Activated T-helper 1 cell treated with anti-CD3 and anti-CD28 coated beads, Interleukin-2, amount 50 U/mL, for 16 hours (primary cell): ENCODE data around the gene CCDC148.

Experiments
- DNase-seq, 2 donors: peaks; one replicate each; pipeline ENCODE4 v3.0.0-alpha.2; 2020; ENCODE audit warnings: low read depth in 1 of 2, low spot score in 1 of 2

The CCDC148 gene

DNA sequence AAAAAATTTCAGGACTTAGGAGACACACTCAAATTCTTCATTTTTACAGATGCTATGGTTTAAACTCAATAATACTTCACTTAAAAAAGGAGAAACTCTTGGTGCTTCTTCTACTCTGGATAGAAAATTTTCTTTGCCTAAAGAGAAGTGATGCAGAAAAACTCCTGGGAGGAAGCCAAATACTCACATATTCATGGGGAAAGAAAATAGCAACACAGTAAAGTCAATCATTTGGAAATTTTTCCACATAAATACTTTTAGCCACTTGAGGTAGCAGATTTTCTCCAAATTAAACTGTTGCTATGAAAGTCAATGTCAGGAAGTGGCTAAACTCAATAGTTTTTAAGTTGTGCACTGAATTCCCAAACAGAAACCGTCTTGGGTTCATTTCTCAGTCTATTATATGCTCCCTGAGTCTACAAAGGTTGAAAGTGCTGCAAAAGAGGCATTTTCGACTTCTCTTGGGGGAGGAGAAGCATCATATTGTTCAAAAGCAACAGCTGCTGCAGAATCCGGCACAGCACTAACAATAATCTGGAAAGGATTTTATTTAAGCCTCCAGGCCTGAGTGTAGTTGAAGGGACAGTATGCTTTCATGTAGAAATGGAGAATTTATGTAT, 273.8 kb downstream of the CCDC148 start:
- no peak for DNase-seq

- DNase-seq: no peak
These were observed 275.4 kb downstream of the CCDC148 start for GRCh38 chr2:158181171-158181570.

DNA sequence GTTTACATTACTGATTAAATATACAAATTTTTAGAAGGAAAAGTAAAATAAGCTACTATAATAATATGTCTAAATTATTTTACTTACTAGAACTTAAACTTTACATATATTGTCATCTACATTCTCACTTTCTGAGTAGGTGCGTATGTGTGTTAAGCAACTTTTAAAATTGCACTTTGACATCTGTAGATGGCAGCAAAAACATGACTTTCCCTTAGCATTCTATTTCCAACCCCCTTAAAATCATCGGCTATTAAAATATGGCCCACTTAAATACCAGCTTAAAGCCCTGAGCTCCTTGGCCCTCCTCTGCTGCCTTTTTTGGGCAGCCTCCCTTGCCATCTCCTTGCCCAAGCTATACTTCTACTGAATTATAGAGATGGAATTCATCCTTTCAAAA, 276.9 kb downstream of the CCDC148 start:
- DNase-seq: no peak

GRCh38 chr2:158178646-158179045, 277.9 kb downstream of the CCDC148 start:
- DNase-seq: no peak

DNA sequence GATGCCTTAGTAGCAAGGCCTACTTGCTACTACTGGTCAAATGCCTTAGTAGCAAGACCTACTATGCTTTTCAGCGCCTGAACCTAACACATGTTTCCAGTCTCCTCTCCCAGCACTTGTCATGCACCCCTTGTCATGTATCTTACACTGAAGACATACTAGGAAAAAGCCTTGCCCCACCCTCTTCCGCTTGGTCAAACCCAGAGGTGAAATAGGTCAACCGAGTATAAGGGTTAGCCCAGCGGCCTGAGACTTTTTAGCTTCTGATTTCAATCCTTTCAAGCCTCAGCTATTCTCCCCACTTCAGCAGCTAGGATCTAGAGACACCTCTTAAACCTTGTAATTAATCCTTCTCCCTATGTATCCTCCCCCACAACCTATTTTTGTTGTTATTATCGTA, 281.6 kb downstream of the CCDC148 start:
- no peak for DNase-seq

GRCh38 chr2:158174495-158174894, 282.1 kb downstream of the CCDC148 start:
- DNase-seq: no peak

DNA sequence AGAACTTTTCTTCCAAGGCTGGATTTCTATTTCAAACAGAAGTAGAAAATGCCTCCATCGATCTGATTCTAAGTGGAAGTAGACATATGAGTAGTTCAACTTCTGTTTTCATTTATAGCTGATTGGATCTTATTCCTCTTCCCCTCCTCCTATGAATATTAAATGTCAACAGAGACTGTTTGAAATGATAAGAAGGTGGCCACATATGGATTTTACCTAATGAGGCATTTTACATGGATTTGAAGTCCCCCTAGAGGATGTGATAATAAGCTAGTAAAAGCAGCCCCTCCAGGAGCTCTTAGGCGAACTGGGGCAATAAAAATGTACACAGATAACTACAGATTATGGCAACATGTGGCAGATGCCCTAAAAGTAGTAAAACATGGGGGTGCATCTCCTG, 283.8 kb downstream of the CCDC148 start:
- DNase-seq: no peak

- no peak for DNase-seq
These were observed 302.0 kb downstream of the CCDC148 start for GRCh38 chr2:158154596-158154995.

DNA sequence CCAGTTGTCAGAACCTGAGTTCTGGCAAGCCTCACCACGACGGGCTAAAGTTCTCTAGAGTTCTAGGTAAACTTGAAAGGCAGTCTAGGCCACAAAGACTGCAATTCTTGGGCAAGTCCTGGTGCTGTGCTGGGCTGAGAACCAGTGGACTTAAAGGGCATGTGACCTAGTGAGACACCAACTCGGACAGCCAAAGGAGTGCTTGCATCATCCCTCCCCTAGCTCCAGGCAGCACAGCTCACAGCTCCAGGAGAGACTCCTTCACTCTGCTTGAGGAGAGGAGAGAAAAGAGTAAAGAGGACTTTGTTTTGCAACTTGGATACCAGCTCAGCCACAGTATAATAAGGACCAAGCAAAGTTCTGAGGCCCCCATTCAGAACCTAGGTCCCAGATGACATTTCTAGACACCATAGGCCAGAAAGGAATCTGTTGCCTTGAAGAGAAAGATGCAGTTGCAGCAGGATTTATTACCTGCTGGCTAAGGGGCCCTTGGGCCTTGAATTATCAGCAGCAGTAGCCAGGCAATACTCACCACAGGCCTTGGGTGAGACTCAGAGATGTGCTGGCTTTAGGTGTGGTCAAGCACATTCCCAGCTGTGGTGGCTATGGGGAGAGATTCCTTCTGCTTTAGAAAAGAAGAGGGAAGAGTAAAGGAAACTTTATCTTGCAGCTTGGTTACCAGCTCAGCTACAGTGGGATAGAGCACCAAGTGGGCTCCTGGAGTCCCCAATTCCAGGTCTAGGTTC, 303.1 kb downstream of the CCDC148 start:
- DNase-seq: no peak

DNA sequence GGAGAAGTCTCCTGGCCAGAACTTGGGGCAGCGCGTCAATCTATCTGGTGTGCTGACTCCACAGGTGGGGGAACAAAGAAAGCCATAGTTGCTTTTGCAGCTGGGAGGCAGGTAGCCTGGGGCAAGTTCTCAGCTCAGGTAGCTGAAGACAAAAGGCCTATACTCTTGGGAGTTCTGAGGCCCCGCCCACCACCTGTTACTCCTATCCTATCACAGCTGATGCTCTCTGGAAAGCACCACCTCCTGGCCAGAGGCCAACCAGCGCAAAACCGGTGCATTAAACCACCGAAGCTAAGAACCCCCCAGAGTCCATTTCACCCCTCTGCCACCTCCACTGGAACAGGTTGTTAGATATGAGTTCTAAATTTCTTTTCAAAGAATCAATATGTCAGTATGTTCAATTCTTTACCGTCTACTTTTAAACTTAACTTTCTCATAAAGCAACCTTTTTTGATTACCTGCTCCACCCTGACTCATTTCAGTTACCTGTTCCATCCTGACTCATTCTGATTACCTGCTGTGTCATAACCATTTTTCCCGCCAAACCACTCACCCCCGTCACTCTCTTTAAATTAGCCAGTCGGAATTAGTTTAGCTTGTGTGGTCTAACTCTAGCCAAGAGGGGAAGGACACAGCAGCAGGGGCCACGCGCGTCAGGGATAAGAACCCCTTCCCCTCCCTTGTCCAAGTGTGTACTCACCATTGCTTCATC, 311.5 kb downstream of the CCDC148 start:
- no peak for DNase-seq

- no peak for DNase-seq
These were observed 312.7 kb downstream of the CCDC148 start for GRCh38 chr2:158143703-158144360.

DNA sequence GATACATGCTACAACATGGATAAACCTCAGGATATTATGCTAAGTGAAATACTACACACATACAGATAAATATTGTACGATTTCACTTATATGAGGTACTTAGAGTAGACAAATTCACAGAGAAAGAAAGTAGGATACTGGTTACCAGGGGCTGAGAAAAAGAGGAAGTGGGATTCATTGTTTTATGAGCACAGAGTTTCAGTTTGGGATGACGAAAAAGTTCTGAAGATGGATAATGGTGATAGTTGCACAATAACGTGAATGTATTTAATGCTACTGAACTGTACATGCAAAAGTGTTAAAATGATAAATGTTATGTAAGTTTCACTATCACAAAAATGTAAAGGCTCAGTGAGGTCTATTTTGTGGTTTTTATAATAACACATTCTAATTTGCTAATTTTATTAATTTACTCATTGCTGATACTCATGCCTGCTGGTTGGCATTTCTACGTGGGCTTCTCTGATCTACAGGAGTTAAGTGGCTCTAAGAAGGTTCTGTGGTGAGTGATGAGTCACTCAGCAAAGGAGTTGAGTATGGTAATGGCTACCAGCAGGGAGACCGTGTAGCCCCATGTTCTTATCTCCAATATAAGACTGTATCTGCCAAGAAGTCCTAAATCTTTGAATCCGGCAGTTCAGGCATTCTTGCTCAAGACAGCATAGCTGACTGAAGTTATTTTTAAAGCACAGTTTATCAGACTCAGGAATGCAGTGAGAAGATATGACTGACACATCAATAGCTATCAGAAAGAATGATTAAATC, 313.8 kb downstream of the CCDC148 start:
- DNase-seq: no peak

DNA sequence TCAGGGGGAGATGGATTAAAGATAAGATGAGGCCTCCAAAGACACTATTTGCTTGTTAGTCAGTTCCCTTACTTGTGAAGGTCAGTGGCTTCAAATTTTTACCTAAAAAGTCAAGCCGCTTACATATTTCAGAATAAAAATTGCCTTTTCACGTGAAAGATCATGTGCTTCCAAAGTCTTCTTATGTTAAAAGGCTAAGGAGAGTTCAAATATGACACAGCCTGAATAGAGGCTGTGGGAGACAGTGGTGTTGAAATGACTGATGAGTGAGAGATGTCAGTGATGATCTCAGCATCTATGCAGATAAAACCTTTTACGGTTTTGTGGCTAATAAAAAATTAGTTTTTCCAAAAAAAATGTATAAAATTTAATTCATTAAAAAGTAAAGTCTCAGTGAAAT, 314.4 kb downstream of the CCDC148 start:
- no peak for DNase-seq

- DNase-seq: no peak
These were observed 316.4 kb downstream of the CCDC148 start for GRCh38 chr2:158140201-158140600.

- no peak for DNase-seq
These were observed 318.3 kb downstream of the CCDC148 start for GRCh38 chr2:158138255-158138654.

DNA sequence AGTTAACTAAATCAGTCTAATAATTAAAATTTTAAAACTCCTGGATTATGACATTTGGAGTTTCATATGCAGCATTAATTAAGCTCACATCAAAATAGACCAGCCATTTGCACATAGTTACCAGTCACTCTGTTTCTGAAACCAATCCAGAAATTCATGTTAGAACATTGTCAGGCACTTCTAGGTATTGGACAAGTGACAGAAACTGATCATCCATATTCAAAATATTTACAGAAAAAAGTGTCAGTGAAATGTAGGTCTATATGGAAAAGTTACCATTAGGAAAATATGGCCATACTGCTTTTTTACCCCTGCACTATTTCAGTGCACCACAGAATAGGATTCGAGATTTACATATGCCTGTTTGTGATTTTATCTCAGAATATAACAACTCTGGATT, 321.5 kb downstream of the CCDC148 start:
- no peak for DNase-seq

- DNase-seq: no peak
These were observed 321.9 kb downstream of the CCDC148 start for GRCh38 chr2:158134655-158135054.

DNA sequence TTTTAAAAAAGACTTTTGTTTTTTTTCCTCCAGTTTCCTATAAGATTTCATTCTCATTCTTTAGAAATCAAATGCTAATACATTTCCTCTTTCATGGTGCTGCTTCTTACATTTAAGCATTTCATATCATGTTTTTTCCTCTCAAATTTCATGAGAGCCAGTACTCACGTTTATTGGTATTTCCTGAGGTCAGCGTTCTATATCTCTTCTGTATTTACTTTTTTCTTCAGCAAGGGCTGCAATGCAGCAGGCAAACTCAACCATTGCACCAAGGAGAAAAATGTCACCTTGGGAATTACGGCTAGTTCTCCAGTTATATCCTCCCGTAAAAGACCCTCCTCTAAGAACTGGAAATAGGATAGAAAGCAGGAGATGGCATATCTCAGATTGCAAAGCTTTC, 322.5 kb downstream of the CCDC148 start:
- DNase-seq: no peak

DNA sequence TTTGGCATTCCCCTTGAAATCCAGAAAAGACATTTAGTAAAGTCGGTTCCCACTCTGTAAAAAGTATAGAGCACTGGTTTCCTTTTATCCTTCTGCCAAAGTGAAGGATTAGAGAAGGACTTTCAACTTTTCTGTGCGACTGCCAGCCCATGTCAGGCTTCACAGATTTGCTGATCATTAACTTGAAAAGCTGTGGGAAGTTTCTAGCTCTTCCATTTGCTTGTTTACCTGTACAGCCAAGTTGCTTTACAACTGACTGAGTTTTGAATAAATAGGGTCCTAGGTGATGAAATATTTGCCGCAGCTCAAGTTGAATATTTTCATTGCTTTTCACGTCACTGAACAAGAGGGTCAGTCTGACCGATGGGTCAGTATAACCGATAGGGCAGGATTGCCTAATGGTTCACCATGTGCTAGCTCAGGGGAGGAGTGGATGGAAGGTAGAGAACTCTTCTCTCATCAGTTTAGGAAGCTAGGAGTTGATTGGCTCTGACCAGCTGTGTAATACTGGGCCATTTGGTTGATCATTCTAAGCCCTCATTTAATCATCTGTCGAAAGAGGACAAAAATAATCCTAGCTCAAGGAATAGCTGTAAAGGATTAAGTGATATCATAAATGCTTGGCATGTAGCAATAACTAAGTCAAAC, 324.5 kb downstream of the CCDC148 start:
- no peak for DNase-seq

DNA sequence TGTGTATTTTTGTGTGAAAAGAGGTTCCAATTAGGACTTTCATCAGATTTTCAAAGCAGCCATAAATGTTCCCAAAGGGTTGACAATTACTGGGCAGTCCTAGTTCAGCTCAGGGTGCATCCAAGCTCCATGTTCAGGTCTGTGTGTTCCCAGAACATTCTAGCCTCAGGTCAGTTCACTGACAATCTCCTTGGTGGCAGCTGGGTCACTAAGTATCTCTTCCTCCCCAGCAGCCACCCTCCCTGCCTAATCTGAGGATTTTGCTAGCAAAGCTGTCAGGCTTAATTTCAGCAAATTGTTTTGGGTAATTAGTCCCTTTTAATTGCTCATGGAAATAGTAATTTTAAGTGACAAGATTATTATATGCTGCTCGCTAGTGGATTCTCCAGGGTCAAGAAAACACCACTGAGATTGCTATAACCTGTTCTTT, 325.1 kb downstream of the CCDC148 start:
- no peak for DNase-seq
